Measurements from ENCODE around the gene ZC3H10. TPM values are rescaled to one million over a fixed set of nuclear protein-coding genes. Genes with fewer than 3 reads are reported as not detected.
"Not testable (repeated sequence)": the region's sequence is repeated elsewhere in the genome, so short reads cannot be mapped to it uniquely, and the experiment has no call there.

The ZC3H10 gene, protein sequence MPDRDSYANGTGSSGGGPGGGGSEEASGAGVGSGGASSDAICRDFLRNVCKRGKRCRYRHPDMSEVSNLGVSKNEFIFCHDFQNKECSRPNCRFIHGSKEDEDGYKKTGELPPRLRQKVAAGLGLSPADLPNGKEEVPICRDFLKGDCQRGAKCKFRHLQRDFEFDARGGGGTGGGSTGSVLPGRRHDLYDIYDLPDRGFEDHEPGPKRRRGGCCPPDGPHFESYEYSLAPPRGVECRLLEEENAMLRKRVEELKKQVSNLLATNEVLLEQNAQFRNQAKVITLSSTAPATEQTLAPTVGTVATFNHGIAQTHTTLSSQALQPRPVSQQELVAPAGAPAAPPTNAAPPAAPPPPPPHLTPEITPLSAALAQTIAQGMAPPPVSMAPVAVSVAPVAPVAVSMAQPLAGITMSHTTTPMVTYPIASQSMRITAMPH
- polyA plus RNA-seq (2012; ENCODE audit: insufficient read depth, insufficient read length, low read depth): 18.3 TPM

GRCh38 chr12:56117778-56118687 lies at the start of gene ZC3H10:
TSS of gene ZC3H10 (plus strand) at chr12:56118266. CDS start at chr12:56120563, 2,297 bp downstream.
- Histone ChIP-seq H3K9me3 (no peaks in the 10 kb centered on the region), H3K27me3 (no peaks in the 10 kb centered on the region), H3K36me3 (peaks cover 8% of the 10 kb centered on the region), H3K4me1 (peaks cover 11% of the 10 kb centered on the region), H3K4me3 (ENCODE audit: low read depth, low read length) (peak within 1 kb of the TSS; percentile 96)
- DNase-seq: peak; percentile 99
- TF ChIP-seq, protein P1, sequence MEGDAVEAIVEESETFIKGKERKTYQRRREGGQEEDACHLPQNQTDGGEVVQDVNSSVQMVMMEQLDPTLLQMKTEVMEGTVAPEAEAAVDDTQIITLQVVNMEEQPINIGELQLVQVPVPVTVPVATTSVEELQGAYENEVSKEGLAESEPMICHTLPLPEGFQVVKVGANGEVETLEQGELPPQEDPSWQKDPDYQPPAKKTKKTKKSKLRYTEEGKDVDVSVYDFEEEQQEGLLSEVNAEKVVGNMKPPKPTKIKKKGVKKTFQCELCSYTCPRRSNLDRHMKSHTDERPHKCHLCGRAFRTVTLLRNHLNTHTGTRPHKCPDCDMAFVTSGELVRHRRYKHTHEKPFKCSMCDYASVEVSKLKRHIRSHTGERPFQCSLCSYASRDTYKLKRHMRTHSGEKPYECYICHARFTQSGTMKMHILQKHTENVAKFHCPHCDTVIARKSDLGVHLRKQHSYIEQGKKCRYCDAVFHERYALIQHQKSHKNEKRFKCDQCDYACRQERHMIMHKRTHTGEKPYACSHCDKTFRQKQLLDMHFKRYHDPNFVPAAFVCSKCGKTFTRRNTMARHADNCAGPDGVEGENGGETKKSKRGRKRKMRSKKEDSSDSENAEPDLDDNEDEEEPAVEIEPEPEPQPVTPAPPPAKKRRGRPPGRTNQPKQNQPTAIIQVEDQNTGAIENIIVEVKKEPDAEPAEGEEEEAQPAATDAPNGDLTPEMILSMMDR (IDR thresholded peaks at IDR 0.05; ENCODE audit: low read depth, low read length): peak; percentile 47

GRCh38 chr12:56071648-56072047 lies 46.4 kb upstream of the ZC3H10 start:
- no peak overlapping the region for H3K4me3 ChIP-seq (ENCODE audit: low read depth, low read length)
- no peak for DNase-seq

GRCh38 chr12:56074396-56074795 lies 43.7 kb upstream of the ZC3H10 start:
- H3K9me3 ChIP-seq: no peaks in the 10 kb centered on the region
- no peaks in the 10 kb centered on the region for H3K27me3 ChIP-seq
- TF ChIP-seq, protein P1 (IDR thresholded peaks at IDR 0.05; ENCODE audit: low read depth, low read length): no peak
- no peak overlapping the region for H3K4me3 ChIP-seq (ENCODE audit: low read depth, low read length)
- no peaks in the 10 kb centered on the region for H3K36me3 ChIP-seq
- DNase-seq: no peak
- no peaks in the 10 kb centered on the region for H3K4me1 ChIP-seq

More at GRCh38 chr12:56071648-56072047, 46.4 kb upstream of the ZC3H10 start:
- H3K27me3 ChIP-seq: no peaks in the 10 kb centered on the region
- H3K9me3 ChIP-seq: no peaks in the 10 kb centered on the region
- H3K36me3 ChIP-seq: no peaks in the 10 kb centered on the region
- no peaks in the 10 kb centered on the region for H3K4me1 ChIP-seq
- TF ChIP-seq, protein P1 (IDR thresholded peaks at IDR 0.05; ENCODE audit: low read depth, low read length): no peak

DNA sequence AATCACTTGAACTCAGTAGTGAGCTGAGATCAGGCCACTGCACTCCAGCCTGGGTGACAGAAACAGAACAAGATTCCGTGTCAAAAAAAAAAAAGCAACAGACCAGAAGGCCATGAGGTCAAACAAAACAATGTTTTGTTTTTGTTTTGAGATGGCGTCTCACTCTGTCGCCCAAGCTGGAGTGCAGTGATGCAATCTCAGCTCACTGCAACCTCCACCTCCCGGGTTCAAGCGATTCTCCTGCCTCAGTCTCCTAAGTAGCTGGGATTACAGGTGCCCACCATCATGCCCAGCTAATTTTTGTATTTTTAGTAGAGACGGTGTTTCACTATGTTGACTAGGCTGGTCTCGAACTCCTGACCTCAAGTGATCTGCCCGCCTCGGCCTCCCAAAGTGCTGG lies 40.1 kb upstream of the ZC3H10 start:
- H3K36me3 ChIP-seq; DNase-seq; H3K27me3 ChIP-seq; H3K4me3 ChIP-seq (ENCODE audit: low read depth, low read length); H3K4me1 ChIP-seq; H3K9me3 ChIP-seq: not testable (repeated sequence)

- no peak overlapping the region for H3K4me3 ChIP-seq (ENCODE audit: low read depth, low read length)
- DNase-seq: no peak
- no peaks in the 10 kb centered on the region for H3K36me3 ChIP-seq
Observed at GRCh38 chr12:56078427-56078826, 39.6 kb upstream of the ZC3H10 start.

More at GRCh38 chr12:56078427-56078826, 39.6 kb upstream of the ZC3H10 start:
- Histone ChIP-seq H3K9me3 (no peaks in the 10 kb centered on the region), H3K27me3 (peaks cover 5% of the 10 kb centered on the region; the same call in 1 of the 2 replicates), H3K4me1 (no peaks in the 10 kb centered on the region)
- TF ChIP-seq, protein P1 (IDR thresholded peaks at IDR 0.05; ENCODE audit: low read depth, low read length): no peak

Data from BE2C (cell line).